HEK293 (cell line): ENCODE measurements around the gene STX4.

Source experiments
- HOXD13 ChIP-seq: sonication (generic); formaldehyde crosslinking; IDR thresholded peaks from 2 replicates; pipeline ENCODE4 v1.8.0; 2022; ENCODE audit warnings: missing genetic modification reagents, borderline replicate concordance
- PRDM4 ChIP-seq: fragments of 450-650 bp; formaldehyde crosslinking; IDR thresholded peaks from 2 replicates; pipeline ENCODE4 v1.5.1; 2017; ENCODE audit warnings: missing biosample characterization, missing genetic modification characterization
- SP3 ChIP-seq: fragments of 450-650 bp; formaldehyde crosslinking; IDR thresholded peaks from 2 replicates; pipeline ENCODE4 v1.5.1; 2016; ENCODE audit warnings: missing biosample characterization, missing genetic modification characterization
- YY1 ChIP-seq: fragments of 450-650 bp; formaldehyde crosslinking; IDR thresholded peaks from 2 replicates; pipeline ENCODE4 v1.5.1; 2018; ENCODE audit warnings: missing biosample characterization, missing genetic modification characterization
- ZBTB17 ChIP-seq: fragments of 450-650 bp; formaldehyde crosslinking; IDR thresholded peaks from 2 replicates; pipeline ENCODE4 v1.5.1; 2016; ENCODE audit warnings: missing biosample characterization, missing genetic modification characterization
- ZBTB49 ChIP-seq: fragments of 450-650 bp; formaldehyde crosslinking; IDR thresholded peaks from 2 replicates; pipeline ENCODE4 v1.5.1; 2016; ENCODE audit warnings: missing biosample characterization, missing genetic modification characterization, low read depth
- ZNF248 ChIP-seq: fragments of 450-650 bp; formaldehyde crosslinking; IDR thresholded peaks from 2 replicates; pipeline ENCODE4 v1.5.1; 2017; ENCODE audit warnings: missing biosample characterization, missing genetic modification characterization
- ZNF324 ChIP-seq: fragments of 450-650 bp; formaldehyde crosslinking; IDR thresholded peaks from 2 replicates; pipeline ENCODE4 v1.5.1; 2016; ENCODE audit warnings: missing biosample characterization, missing genetic modification characterization
- ZNF391 ChIP-seq: fragments of 450-650 bp; formaldehyde crosslinking; IDR thresholded peaks from 2 replicates; pipeline ENCODE4 v1.5.1; 2016; ENCODE audit warnings: low read depth, missing biosample characterization, missing genetic modification characterization, borderline replicate concordance
- ZNF513 ChIP-seq: fragments of 450-650 bp; IDR thresholded peaks from 2 replicates; pipeline ENCODE4 v1.5.1; 2018; ENCODE audit warnings: missing biosample characterization, missing genetic modification characterization
- ZNF660 ChIP-seq: fragments of 450-650 bp; IDR thresholded peaks from 2 replicates; pipeline ENCODE4 v1.5.1; 2018; ENCODE audit warnings: missing biosample characterization, mild to moderate bottlenecking, missing genetic modification characterization
- ZSCAN18 ChIP-seq: fragments of 450-650 bp; formaldehyde crosslinking; IDR thresholded peaks from 2 replicates; pipeline ENCODE4 v1.5.1; 2016; ENCODE audit warnings: missing biosample characterization, missing genetic modification characterization
- TF ChIP-seq, protein P1 (sequence below): fragments of 450-650 bp; formaldehyde crosslinking; IDR thresholded peaks from 2 replicates; pipeline ENCODE4 v1.5.1; 2016; ENCODE audit warnings: missing biosample characterization, missing genetic modification characterization

DNA sequence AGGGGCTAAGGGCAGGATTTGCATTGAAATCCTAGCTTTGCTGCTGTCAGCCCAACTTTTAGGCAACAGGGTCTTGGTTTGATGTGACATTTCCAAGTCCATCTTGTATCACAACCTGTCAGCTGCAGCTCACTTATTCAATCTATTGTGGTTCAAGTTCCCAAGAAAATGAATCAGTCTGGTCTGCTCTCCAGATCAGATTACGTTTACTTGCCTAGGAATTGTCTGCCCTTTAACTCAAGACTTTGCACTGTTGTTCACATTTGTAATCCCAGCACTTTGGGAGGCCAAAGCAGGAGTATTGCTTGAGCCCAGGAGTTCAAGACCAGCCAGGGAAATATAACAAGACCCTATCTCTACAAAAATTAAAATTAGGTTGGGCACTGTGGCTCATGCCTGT, 10.0 kb downstream of the STX4 start:
- TF ChIP-seq ZBTB17 (tag by site-specific recombination) = 0 out of 2 replicates have a peak, but pooled peaks have one; percentile 43
- TF ChIP-seq PRDM4 (tag by site-specific recombination) = no peak
- TF ChIP-seq, protein P1, sequence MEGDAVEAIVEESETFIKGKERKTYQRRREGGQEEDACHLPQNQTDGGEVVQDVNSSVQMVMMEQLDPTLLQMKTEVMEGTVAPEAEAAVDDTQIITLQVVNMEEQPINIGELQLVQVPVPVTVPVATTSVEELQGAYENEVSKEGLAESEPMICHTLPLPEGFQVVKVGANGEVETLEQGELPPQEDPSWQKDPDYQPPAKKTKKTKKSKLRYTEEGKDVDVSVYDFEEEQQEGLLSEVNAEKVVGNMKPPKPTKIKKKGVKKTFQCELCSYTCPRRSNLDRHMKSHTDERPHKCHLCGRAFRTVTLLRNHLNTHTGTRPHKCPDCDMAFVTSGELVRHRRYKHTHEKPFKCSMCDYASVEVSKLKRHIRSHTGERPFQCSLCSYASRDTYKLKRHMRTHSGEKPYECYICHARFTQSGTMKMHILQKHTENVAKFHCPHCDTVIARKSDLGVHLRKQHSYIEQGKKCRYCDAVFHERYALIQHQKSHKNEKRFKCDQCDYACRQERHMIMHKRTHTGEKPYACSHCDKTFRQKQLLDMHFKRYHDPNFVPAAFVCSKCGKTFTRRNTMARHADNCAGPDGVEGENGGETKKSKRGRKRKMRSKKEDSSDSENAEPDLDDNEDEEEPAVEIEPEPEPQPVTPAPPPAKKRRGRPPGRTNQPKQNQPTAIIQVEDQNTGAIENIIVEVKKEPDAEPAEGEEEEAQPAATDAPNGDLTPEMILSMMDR = no peak
- no peak for TF ChIP-seq ZNF248 (tag by site-specific recombination)
- TF ChIP-seq HOXD13 (CRISPR knock-in tag) = no peak
- TF ChIP-seq ZNF391 (tag by site-specific recombination) = no peak
- no peak for TF ChIP-seq ZNF513 (tag by site-specific recombination)
- no peak for TF ChIP-seq ZBTB49
- no peak for TF ChIP-seq YY1 (tag by site-specific recombination)
- no peak for TF ChIP-seq ZNF660 (tag by site-specific recombination)
- TF ChIP-seq SP3 (tag by site-specific recombination) = no peak
- TF ChIP-seq ZSCAN18 = no peak
- no peak for TF ChIP-seq ZNF324 (tag by site-specific recombination)
